Embryonic facial prominence (tissue), 1 donor: ENCODE measurements around the gene RNF166.
A peak's percentile ranks its signal among the peaks of the same experiment; 100 is the strongest.
"Not testable (repeated sequence)": the region's sequence is repeated elsewhere in the genome, so short reads cannot be mapped to it uniquely, and the experiment has no call there.

ENCODE experiments used
- DNase-seq: peaks from one replicate; pipeline ENCODE4 v3.0.0-alpha.2; 2016; ENCODE audit errors: extremely low spot score

Gene RNF166

DNA sequence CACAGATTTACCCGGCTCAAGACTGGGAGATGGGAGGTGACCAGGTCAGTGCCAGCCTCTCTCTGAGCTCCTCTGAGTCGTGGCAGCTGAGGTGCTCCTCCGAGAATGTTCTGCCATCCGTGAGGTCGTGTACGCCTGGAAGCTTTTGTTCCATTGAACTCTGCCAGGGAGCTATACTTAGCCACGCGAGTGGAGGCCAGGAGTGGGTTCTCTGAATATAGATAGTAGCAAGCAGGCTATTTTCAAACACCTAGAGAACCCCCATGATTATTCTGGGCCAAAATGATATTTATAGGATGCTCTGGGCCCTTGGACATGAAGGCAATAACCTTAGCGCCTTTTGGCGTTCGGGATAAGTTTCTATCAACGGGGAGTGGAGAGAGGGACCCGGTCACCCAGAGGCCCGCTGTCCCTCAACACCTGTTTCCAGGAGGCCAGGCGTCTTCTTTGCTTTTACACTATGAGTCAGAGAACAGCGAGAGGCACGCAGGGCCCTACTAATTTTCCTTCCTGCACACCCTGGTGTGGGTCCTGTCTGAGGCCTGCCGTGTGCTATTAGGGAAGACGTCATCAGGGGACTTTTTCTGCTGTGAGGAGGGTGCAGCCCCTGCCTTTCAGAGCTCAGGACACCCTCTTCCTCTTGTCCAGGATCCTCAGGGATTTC lies 32.4 kb downstream of the RNF166 start:
- DNase-seq = no peak

GRCh38 chr16:88672776-88673175 lies 33.4 kb downstream of the RNF166 start:
- DNase-seq = no peak

DNA sequence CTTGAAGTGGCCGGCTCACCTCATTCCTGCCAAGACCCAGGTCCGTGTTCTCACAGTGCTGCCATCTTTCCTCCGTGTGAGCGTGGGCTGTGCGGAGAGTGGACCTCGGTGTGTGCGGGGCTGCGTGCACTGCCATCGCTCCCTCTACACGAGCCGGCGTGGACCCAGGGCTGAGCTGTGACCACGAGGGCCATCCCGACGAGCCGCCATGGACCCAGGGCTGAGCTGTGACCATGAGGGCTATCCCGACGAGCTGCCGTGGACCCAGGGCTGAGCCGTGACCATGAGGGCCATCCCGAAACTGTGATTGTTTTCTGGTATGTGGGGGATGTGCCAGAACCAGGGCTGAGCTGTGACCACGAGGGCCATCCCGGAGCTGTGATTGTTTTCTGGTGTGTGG lies 34.4 kb downstream of the RNF166 start:
- DNase-seq = no peak

DNA sequence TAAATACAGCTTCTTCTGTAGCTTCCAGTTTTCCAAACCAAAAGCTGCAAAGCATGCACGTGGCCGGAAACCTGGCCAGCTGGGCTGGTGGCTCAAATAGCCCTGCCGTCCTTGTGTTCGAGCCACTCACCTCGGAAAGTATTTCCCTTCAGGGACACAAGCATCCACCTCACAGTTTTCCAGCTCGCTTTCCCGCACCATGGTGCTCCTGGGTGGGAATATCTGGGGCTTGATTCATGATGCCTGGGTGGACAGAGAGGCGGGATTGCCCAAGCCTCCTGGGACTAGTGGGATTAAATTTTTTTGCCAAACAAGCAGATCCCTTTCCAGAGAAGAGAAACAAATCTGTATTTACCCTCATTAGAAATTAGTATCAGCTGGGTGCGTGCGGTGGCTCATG lies 36.2 kb downstream of the RNF166 start:
- DNase-seq = no peak

DNA sequence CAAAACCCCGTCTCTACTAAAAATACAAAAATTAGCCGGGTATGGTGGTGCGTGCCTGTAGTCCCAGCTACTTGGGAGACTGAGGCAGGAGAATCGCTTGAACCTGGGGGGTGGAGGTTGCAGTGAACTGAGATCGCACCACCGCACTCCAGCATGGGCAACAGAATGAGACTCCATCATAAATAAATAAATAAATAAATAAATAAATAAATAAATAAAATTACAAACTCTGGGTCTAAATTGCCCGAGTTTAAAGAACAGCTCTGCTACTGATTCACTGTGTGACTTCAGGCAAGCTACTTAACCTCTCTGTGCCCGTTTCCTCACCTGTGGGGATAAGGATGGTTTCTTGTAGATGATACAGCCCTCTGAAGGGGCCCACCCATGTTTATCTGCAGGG lies 36.7 kb downstream of the RNF166 start:
- not testable (repeated sequence) for DNase-seq

GRCh38 chr16:88667461-88667860 lies 38.7 kb downstream of the RNF166 start:
- no peak for DNase-seq

GRCh38 chr16:88665570-88665969 lies 40.6 kb downstream of the RNF166 start:
- no peak for DNase-seq

- no peak for DNase-seq
Measured at GRCh38 chr16:88665148-88665547, 41.1 kb downstream of the RNF166 start.

DNA sequence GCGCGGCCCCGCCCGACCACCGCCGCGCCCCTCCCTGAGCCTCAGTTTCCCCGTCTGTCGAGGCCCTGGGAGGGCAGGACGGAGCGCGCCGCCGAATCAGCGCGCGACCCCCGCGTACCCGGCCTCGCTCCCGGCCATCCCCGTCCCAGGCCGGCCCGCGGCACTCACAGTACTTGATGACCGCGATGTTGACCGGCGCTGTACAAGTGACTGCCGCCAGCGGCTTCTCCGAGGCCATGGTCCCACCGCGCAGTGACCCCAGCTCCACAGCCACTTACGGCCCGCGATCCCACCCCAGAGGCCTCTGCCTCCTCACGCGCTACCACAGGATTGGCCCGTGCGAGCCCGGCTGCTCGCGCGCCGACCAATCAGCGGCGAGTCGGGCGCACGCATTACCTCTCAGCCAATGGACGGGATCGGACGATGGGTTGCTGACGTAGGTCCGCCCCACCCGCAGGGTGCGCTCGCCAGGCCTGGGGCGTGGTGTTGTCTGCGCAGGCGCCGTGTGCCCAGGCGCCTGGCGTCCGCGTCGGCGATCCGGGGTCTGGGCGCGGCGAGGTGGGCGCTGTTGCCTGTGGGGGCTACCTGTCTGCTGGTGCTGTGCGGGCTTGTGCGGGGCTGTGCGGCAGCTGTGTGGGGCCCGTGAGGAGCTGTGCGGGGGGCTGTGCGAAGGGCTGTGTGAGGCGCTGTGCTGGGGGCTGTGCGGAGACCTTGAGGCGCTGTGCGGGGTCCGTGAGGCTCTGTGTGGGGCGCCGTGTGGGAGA lies 43.2 kb downstream of the RNF166 start, which contains the start of gene MVD:
MVD (minus strand) TSS at position 249 of the 764 bp plus-strand sequence; CDS start at position 238, 11 bp downstream.
- DNase-seq = peak; percentile 95

DNA sequence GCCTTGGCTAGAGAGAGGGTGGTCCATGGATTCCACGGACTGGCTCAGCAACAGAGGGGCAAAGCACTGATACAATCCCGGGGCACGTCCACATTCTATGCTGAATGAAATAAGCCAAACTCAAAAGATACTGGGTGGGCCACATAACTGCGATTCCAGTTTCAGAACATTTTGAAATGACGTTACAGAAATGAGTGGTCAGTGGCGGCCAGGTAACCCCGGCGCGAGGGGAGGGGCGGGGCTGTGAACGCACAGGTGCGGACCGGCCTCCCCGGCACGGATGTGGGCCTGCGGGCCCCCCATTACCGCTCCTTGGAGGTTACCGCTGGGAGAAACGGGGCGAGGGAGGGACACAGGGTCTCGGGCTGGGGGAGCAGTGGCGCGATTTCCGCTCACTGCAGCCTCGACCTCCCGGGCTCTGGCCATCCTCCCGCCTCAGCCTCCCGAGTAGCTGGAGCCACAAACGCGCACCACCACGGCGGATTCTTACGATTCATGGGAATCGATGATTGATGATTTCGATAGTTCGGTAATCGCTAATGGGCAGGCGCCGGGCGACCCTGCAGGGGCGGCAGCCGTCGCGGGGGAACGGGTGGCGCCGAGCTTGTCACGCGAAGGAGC lies 43.9 kb downstream of the RNF166 start:
- DNase-seq = no peak

GRCh38 chr16:88661468-88661867 lies 44.7 kb downstream of the RNF166 start:
- no peak for DNase-seq

DNA sequence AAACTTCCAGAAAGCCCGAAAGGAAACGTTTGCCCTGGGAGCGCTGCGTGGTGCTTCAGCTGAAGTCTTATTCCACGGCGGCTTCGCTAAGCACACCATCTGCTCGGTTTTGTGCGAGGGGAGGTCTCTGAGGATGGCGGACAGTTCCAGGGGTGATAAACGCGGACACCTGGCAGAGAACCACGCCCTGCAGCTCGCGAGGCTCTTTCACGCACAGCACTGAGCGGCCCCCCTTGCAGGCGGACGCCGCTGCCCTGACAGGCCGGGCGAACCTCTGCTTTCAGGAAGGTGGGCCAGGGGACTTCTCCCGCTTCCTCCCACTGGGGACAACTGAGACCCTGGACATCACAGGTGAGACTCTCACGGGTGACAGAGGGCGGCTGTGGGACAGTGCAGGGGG lies 47.0 kb downstream of the RNF166 start:
- no peak for DNase-seq

- DNase-seq = no peak
Measured at GRCh38 chr16:88658714-88659113, 47.5 kb downstream of the RNF166 start.

- no peak for DNase-seq
Measured at GRCh38 chr16:88657371-88657770, 48.8 kb downstream of the RNF166 start.

- DNase-seq = no peak
Measured at GRCh38 chr16:88656291-88656980, 49.8 kb downstream of the RNF166 start.

DNA sequence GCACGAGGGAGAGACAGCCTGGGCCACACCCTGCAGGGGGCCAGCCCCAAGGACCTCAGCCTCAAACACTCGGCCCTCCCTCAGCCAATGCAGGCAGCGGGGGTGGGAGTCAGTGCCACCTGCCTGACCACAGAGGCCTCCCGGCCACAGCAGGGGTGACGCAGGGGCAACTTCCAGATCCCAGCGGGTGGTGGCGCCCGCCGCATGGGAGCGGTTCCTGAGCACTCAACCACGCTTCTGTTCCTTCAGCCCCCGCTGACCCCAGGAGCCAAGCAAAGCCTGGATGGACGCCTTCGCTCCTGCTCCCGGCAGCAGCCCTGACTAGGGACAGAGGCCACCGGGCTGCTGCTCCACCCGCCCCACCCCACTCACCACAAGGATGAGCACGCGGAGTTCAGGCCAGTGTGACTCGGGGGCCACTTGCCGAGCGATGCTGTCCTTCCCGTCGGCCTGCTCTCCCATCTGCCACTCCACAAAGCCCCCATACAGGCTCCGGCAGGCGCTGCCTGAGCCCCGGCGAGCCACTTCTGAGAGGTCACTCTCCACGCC lies 50.4 kb downstream of the RNF166 start:
- DNase-seq = no peak

DNA sequence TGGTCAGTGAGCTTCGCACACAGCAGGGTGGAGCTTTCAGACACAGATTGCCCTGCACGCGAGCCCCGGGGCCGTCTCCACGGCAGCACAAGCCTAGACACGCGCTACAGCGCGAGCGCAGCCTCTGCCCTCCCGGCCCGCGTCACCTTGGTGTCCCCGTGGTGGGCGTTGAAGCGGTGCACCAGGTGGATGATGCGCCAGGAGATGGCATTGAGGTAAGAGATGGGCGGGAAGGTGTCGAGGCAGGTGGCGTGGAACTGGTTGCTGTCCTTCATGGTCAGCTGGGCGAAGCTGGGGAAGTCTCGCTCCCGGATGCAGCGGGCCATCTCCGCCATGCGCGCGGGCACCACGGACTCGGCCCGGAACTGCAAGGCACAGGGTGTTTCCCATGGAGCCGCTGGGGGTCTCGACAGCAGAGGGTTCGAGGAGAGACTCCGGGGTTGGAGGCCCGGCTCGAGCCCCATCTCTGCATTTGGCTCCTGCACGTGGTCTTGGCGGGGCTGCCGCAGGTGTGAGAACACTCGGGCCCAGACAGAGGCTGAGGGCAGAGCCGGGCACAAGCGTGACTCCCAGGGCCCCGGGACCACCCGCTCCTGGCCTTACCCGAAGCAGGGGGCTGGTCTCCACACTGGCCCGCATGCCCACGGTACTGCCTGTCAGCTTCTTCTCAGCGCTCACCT lies 51.0 kb downstream of the RNF166 start:
- DNase-seq = no peak

GRCh38 chr16:88654363-88655052 lies 51.7 kb downstream of the RNF166 start:
- DNase-seq = no peak

DNA sequence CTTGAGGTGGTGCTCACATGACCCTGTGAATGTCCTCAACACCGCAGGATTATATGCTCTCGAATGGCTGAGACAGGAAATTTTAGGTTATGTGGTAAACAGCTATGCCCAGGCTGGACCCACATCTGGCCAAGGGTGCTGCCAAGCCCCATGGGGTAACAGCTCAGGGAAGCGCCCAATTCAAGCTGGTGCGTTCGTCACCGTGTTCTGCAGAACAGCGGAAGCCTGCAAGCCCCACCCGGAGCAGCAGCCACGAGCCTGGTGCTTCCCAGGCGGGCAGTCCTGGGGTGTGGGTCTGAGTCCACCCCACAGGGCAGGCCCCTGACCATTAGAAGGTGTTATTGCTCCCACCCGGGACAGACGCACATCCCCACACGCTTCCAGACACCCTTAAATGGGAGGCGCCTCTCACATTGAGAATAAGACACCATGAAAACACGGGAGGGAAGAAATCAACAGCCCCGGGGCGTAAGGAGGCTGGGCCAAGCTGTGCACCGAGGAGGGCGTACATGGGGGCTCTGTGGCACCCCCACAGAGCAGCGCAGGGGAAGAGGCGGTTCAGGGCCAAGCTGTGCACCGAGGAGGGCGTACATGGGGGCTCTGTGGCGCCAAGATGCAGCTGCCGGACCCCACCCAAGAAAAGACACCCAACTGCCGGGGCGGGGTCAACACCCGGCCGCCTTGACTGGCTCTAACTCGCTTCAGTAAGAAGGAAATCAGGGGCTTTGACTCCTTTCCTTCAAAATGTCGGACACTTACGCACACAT lies 52.4 kb downstream of the RNF166 start:
- DNase-seq = no peak

- DNase-seq = no peak
Measured at GRCh38 chr16:88653101-88653500, 53.1 kb downstream of the RNF166 start.
